ENCODE measurements around the gene UNG. TPM values are rescaled to one million over a fixed set of nuclear protein-coding genes. Genes with fewer than 3 reads are reported as not detected.

Gene UNG
- total RNA-seq, 1 experiment from 2014 or later, result 116 TPM

GRCh38 chr12:109147954-109148353 lies 50.6 kb downstream of the UNG start:
- Histone ChIP-seq H3K36me3 (replicated peaks; ENCODE audit: control insufficient read depth, insufficient read depth, low read length) (no peaks in the 10 kb centered on the region), H3K4me3 (ENCODE audit: insufficient read depth, low read depth, low read length) (no peak overlapping the region), H3K27me3 (ENCODE audit: control insufficient read depth, insufficient read depth, low read length) (no peaks in the 10 kb centered on the region; the same call in 1 of the 2 replicates)
- no peak for DNase-seq

- H3K36me3 ChIP-seq (replicated peaks; ENCODE audit: control insufficient read depth, insufficient read depth, low read length), result no peaks in the 10 kb centered on the region
- peaks cover 7% of the 10 kb centered on the region; the same call in 1 of the 2 replicates for H3K27me3 ChIP-seq (ENCODE audit: control insufficient read depth, insufficient read depth, low read length)
- DNase-seq, result no peak
- H3K4me3 ChIP-seq (ENCODE audit: insufficient read depth, low read depth, low read length), result no peak overlapping the region
Measured at GRCh38 chr12:109150124-109150640, 52.8 kb downstream of the UNG start.

GRCh38 chr12:109151457-109151856 lies 54.1 kb downstream of the UNG start:
- Histone ChIP-seq H3K27me3 (ENCODE audit: control insufficient read depth, insufficient read depth, low read length) (peaks cover 7% of the 10 kb centered on the region; the same call in 1 of the 2 replicates), H3K36me3 (replicated peaks; ENCODE audit: control insufficient read depth, insufficient read depth, low read length) (no peaks in the 10 kb centered on the region), H3K4me3 (ENCODE audit: insufficient read depth, low read depth, low read length) (no peak overlapping the region)
- no peak for DNase-seq

- peaks cover 7% of the 10 kb centered on the region; the same call in 1 of the 2 replicates for H3K27me3 ChIP-seq (ENCODE audit: control insufficient read depth, insufficient read depth, low read length)
- H3K36me3 ChIP-seq (replicated peaks; ENCODE audit: control insufficient read depth, insufficient read depth, low read length), result no peaks in the 10 kb centered on the region
- H3K4me3 ChIP-seq (ENCODE audit: insufficient read depth, low read depth, low read length), result peak overlapping the region; percentile 26
- peak; percentile 51 for DNase-seq
Measured at GRCh38 chr12:109153821-109154441, 56.5 kb downstream of the UNG start.

GRCh38 chr12:109154451-109155438 lies 57.3 kb downstream of the UNG start:
- DNase-seq, result peak; percentile 98
- Histone ChIP-seq H3K27me3 (ENCODE audit: control insufficient read depth, insufficient read depth, low read length) (peaks cover 7% of the 10 kb centered on the region; the same call in 1 of the 2 replicates), H3K36me3 (replicated peaks; ENCODE audit: control insufficient read depth, insufficient read depth, low read length) (no peaks in the 10 kb centered on the region), H3K4me3 (ENCODE audit: insufficient read depth, low read depth, low read length) (peak overlapping the region; percentile 81)

- Histone ChIP-seq H3K4me3 (ENCODE audit: insufficient read depth, low read depth, low read length) (no peak overlapping the region), H3K27me3 (ENCODE audit: control insufficient read depth, insufficient read depth, low read length) (peaks cover 7% of the 10 kb centered on the region; the same call in 1 of the 2 replicates), H3K36me3 (replicated peaks; ENCODE audit: control insufficient read depth, insufficient read depth, low read length) (no peaks in the 10 kb centered on the region)
- no peak for DNase-seq
Measured at GRCh38 chr12:109156036-109156435, 58.6 kb downstream of the UNG start.

GRCh38 chr12:109156586-109156985 lies 59.2 kb downstream of the UNG start:
- Histone ChIP-seq H3K4me3 (ENCODE audit: insufficient read depth, low read depth, low read length) (no peak overlapping the region), H3K27me3 (ENCODE audit: control insufficient read depth, insufficient read depth, low read length) (peaks cover 7% of the 10 kb centered on the region; the same call in 1 of the 2 replicates), H3K36me3 (replicated peaks; ENCODE audit: control insufficient read depth, insufficient read depth, low read length) (no peaks in the 10 kb centered on the region)
- no peak for DNase-seq

GRCh38 chr12:109157986-109158385 lies 60.6 kb downstream of the UNG start:
- DNase-seq, result no peak
- Histone ChIP-seq H3K27me3 (ENCODE audit: control insufficient read depth, insufficient read depth, low read length) (peaks cover 7% of the 10 kb centered on the region; the same call in 1 of the 2 replicates), H3K4me3 (ENCODE audit: insufficient read depth, low read depth, low read length) (no peak overlapping the region), H3K36me3 (replicated peaks; ENCODE audit: control insufficient read depth, insufficient read depth, low read length) (no peaks in the 10 kb centered on the region)

- Histone ChIP-seq H3K27me3 (ENCODE audit: control insufficient read depth, insufficient read depth, low read length) (no peaks in the 10 kb centered on the region), H3K36me3 (replicated peaks; ENCODE audit: control insufficient read depth, insufficient read depth, low read length) (no peaks in the 10 kb centered on the region), H3K4me3 (ENCODE audit: insufficient read depth, low read depth, low read length) (no peak overlapping the region)
- DNase-seq, result no peak
Measured at GRCh38 chr12:109160433-109160832, 63.0 kb downstream of the UNG start.

Other genes starting within 250 kb of the UNG start
- gene SSH1, start 240.0 kb upstream of the UNG start, total RNA-seq (2014; rRNA removed; shearing (Covaris generic)), result 6.1 and 8.7 TPM in 2 replicates
- not detected in 2 replicates for gene DAO, start 217.5 kb upstream of the UNG start, total RNA-seq (2014; rRNA removed; shearing (Covaris generic))
- under 0.01 and 0.03 TPM in 2 replicates for gene SVOP, start 76.5 kb upstream of the UNG start, total RNA-seq (2014; rRNA removed; shearing (Covaris generic))
- 8.7 and 12.5 TPM in 2 replicates for gene USP30, start 45.0 kb upstream of the UNG start, total RNA-seq (2014; rRNA removed; shearing (Covaris generic))
- gene ALKBH2, start 4.1 kb upstream of the UNG start, total RNA-seq (2014; rRNA removed; shearing (Covaris generic)), result 29.6 and 40.1 TPM in 2 replicates
- gene ACACB, start 19.0 kb downstream of the UNG start, total RNA-seq (2014; rRNA removed; shearing (Covaris generic)), result 3.8 and 13.4 TPM in 2 replicates
- 0.07 and 0.33 TPM in 2 replicates for gene FOXN4, start 211.7 kb downstream of the UNG start, total RNA-seq (2014; rRNA removed; shearing (Covaris generic))